Chondrocyte (in vitro differentiated cells): Measurements from ENCODE around the gene DHX30. TPM values are rescaled to one million over a fixed set of nuclear protein-coding genes. Genes with fewer than 3 reads are reported as not detected.
A peak's percentile ranks its signal among the peaks of the same experiment; 100 is the strongest.
"Not testable (repeated sequence)": the region's sequence is repeated elsewhere in the genome, so short reads cannot be mapped to it uniquely, and the experiment has no call there.

Experiments used
- DNase-seq: peaks from one replicate; pipeline ENCODE4 v3.0.0; 2021; ENCODE audit warnings: mixed read lengths, low spot score
- H3K27ac Mint-ChIP-seq: one replicate; pipeline ENCODE4 v1.8.0; 2021; ENCODE audit warnings: mild to moderate bottlenecking, moderate library complexity, mixed read lengths; ENCODE audit not compliant: unreplicated experiment
- H3K27me3 Mint-ChIP-seq: 2 replicates; pipeline ENCODE4 v1.8.0; 2021; ENCODE audit warnings: low read depth, mixed read lengths
- H3K36me3 Mint-ChIP-seq: 2 replicates; pipeline ENCODE4 v1.8.0; 2021; ENCODE audit warnings: low read depth, mixed read lengths
- H3K4me1 Mint-ChIP-seq: 2 replicates; pipeline ENCODE4 v1.8.0; 2021; ENCODE audit warnings: low read depth, mild to moderate bottlenecking, mixed read lengths
- H3K4me3 Mint-ChIP-seq: one replicate; pipeline ENCODE4 v1.8.0; 2021; ENCODE audit warnings: mild to moderate bottlenecking, moderate library complexity, mixed read lengths; ENCODE audit not compliant: unreplicated experiment
- H3K9me3 Mint-ChIP-seq: 2 replicates; pipeline ENCODE4 v1.8.0; 2021; ENCODE audit warnings: low read depth, mixed read lengths
- CTCF ChIP-seq: fragments of 200-600 bp; sonication (generic); IDR thresholded peaks from 2 replicates; pipeline ENCODE4 v1.5.0; 2021; ENCODE audit warnings: antibody characterized with exemption, mild to moderate bottlenecking, moderate library complexity
- total RNA-seq: library from RNA; stranded (reverse); gene quantifications from 3 replicates; pipeline ENCODE4 v1.2.1, GENCODE V29; 2021

DHX30 gene
- total RNA-seq, 1 donor from 2014 or later: 44.8 TPM

GRCh38 chr3:47877290-47877689 lies 74.4 kb downstream of the DHX30 start:
- Mint-ChIP-seq H3K27ac (peak overlapping the region; percentile 62), H3K27me3 (no peaks in the 10 kb centered on the region), H3K9me3 (no peaks in the 10 kb centered on the region), H3K4me3 (no peak overlapping the region), H3K4me1 (peaks cover 26% of the 10 kb centered on the region), H3K36me3 (peaks cover 23% of the 10 kb centered on the region)
- DNase-seq: no peak
- TF ChIP-seq CTCF: no peak

DNA sequence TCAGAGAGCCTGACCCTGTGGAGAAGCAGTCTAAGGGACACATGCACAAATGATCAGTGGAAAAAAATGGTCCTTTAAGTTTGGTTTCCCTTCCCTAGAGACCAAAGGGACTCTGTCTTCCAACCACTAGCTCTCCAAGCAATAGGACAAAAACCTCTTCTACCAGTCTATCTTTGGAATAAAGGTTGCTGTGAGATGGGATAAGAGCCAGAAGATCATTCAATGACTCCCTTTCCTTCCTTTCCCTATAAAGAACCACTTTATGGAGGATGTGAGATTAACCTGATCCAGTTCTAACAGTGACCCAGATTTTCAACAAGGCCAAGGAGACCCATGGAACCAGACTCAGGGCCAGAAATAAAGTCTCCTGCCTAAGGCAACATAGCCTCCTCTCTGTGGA lies 74.8 kb downstream of the DHX30 start:
- Mint-ChIP-seq H3K36me3 (peaks cover 23% of the 10 kb centered on the region), H3K27ac (peak overlapping the region; percentile 62), H3K27me3 (no peaks in the 10 kb centered on the region), H3K9me3 (no peaks in the 10 kb centered on the region), H3K4me3 (no peak overlapping the region), H3K4me1 (peaks cover 26% of the 10 kb centered on the region)
- DNase-seq: no peak
- TF ChIP-seq CTCF: no peak

DNA sequence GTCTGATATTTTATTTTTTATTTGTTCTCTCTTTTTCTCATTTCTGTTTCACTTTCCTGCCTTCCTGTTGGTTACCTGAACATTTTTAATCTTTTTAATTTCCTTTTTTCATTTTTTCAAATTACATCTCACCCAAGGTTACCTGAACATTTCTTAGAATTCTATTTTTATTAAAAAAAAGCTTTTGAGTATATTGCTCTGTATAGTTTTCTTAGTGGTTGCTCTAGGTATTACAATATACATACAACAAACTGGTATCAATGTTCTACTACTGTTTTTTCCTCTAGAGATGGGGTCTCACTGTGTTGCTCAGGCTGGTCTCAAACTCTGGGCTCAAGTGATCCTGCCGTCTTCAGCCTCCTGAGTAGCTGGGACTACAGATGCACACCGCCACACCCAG lies 79.4 kb downstream of the DHX30 start:
- H3K4me1 Mint-ChIP-seq: peaks cover 29% of the 10 kb centered on the region
- no peaks in the 10 kb centered on the region for H3K9me3 Mint-ChIP-seq
- peaks cover 30% of the 10 kb centered on the region for H3K36me3 Mint-ChIP-seq

GRCh38 chr3:47884603-47885002 lies 81.7 kb downstream of the DHX30 start:
- H3K36me3 Mint-ChIP-seq: peaks cover 44% of the 10 kb centered on the region
- DNase-seq: no peak
- H3K4me1 Mint-ChIP-seq: peaks cover 11% of the 10 kb centered on the region
- H3K27ac Mint-ChIP-seq: no peak overlapping the region
- H3K4me3 Mint-ChIP-seq: no peak overlapping the region
- no peaks in the 10 kb centered on the region for H3K9me3 Mint-ChIP-seq
- H3K27me3 Mint-ChIP-seq: no peaks in the 10 kb centered on the region
- no peak for TF ChIP-seq CTCF

More for the DNA sequence above, 79.4 kb downstream of the DHX30 start:
- Mint-ChIP-seq H3K27me3 (no peaks in the 10 kb centered on the region), H3K4me3 (no peak overlapping the region), H3K27ac (peak overlapping the region; percentile 32)
- no peak for DNase-seq
- peak; percentile 60 for TF ChIP-seq CTCF

DNA sequence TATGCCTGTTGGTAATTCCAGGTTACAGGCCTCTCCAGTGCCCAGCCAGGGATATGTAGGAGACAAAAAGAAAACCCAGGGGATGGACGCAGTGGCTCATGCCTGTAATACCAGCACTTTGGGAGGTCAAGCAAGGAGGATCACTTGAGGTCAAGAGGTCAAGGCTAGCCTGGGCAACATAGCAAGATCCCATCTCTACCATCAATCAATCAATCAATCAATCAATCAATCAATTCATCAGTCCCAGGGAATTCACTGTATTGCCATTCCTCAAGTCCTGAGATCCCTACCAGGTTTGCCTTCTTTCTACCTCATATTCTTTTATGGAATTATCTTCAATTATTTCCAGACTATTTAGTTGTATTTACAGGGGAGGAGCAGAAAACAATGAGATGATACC lies 82.2 kb downstream of the DHX30 start:
- H3K4me1 Mint-ChIP-seq: peaks cover 12% of the 10 kb centered on the region
- H3K27me3 Mint-ChIP-seq: no peaks in the 10 kb centered on the region
- no peak overlapping the region for H3K4me3 Mint-ChIP-seq
- TF ChIP-seq CTCF: no peak
- peak overlapping the region; percentile 61 for H3K27ac Mint-ChIP-seq
- no peaks in the 10 kb centered on the region for H3K9me3 Mint-ChIP-seq
- H3K36me3 Mint-ChIP-seq: peaks cover 45% of the 10 kb centered on the region
- no peak for DNase-seq

- peaks cover 48% of the 10 kb centered on the region for H3K36me3 Mint-ChIP-seq
Measured at GRCh38 chr3:47887991-47888390, 85.1 kb downstream of the DHX30 start.

More at GRCh38 chr3:47887991-47888390, 85.1 kb downstream of the DHX30 start:
- peaks cover 23% of the 10 kb centered on the region for H3K4me1 Mint-ChIP-seq
- DNase-seq, H3K9me3 Mint-ChIP-seq, H3K27ac Mint-ChIP-seq, H3K27me3 Mint-ChIP-seq, H3K4me3 Mint-ChIP-seq: not testable (repeated sequence)
